ENCODE data around the gene ZSCAN22.
"Not testable (repeated sequence)": the region's sequence is repeated elsewhere in the genome, so short reads cannot be mapped to it uniquely, and the experiment has no call there.

ZSCAN22 gene

GRCh38 chr19:58352760-58353671 is 26.2 kb downstream of the ZSCAN22 start, which contains the start of gene A1BG:
Gene A1BG, minus strand, starts transcription at chr19:58353492. Its CDS starts 55 bp downstream, at chr19:58353437.
- no peak for DNase-seq

GRCh38 chr19:58353717-58354477 is 27.1 kb downstream of the ZSCAN22 start:
- DNase-seq = no peak

- DNase-seq = no peak
Measured at GRCh38 chr19:58354478-58355030, 27.8 kb downstream of the ZSCAN22 start.

GRCh38 chr19:58355215-58355796 is 28.5 kb downstream of the ZSCAN22 start:
- DNase-seq = no peak

- DNase-seq = peak; percentile 26
Measured at GRCh38 chr19:58355908-58356765, 29.3 kb downstream of the ZSCAN22 start.

- DNase-seq = no peak
Measured at GRCh38 chr19:58356766-58357480, 30.1 kb downstream of the ZSCAN22 start.

GRCh38 chr19:58357481-58358145 is 30.8 kb downstream of the ZSCAN22 start:
- DNase-seq = no peak

GRCh38 chr19:58361900-58362271 is 35.1 kb downstream of the ZSCAN22 start:
- DNase-seq = peak; percentile 22

- peak; percentile 97 for DNase-seq
Measured at GRCh38 chr19:58362272-58362994, 35.6 kb downstream of the ZSCAN22 start, which contains the start of gene ZNF497. Gene ZNF497, minus strand, starts transcription at chr19:58362751. Its CDS starts 5,116 bp downstream, at chr19:58357635.

- DNase-seq = no peak
Measured at GRCh38 chr19:58364146-58364545, 37.4 kb downstream of the ZSCAN22 start.

- no peak for DNase-seq
Measured at GRCh38 chr19:58366585-58367430, 40.0 kb downstream of the ZSCAN22 start.

- DNase-seq = no peak
Measured at GRCh38 chr19:58367698-58368454, 41.1 kb downstream of the ZSCAN22 start.

- DNase-seq = no peak
Measured at GRCh38 chr19:58368561-58369360, 42.0 kb downstream of the ZSCAN22 start.

GRCh38 chr19:58372311-58373133 is 45.7 kb downstream of the ZSCAN22 start:
- no peak for DNase-seq

- no peak for DNase-seq
Measured at GRCh38 chr19:58374200-58374599, 47.4 kb downstream of the ZSCAN22 start.

- DNase-seq = not testable (repeated sequence)
Measured at GRCh38 chr19:58376724-58377123, 49.9 kb downstream of the ZSCAN22 start.

Data from CD4-positive, alpha-beta T cell treated with Interleukin-21 for 1 hour (primary cell).